GM12864 (cell line): Measurements from ENCODE around the gene SUMO4.

Experiments
- DNase-seq: peaks from one replicate; pipeline ENCODE4 v3.0.0-alpha.2; 2011; ENCODE audit warnings: low read depth
- H3K4me3 ChIP-seq: 2 replicates; pipeline ENCODE4 v1.5.1; 2011; ENCODE audit warnings: mild to moderate bottlenecking, low read depth, low read length, control low read depth
- CTCF ChIP-seq: IDR thresholded peaks from 2 replicates; pipeline ENCODE4 v1.5.1; 2011; ENCODE audit warnings: low read depth, mild to moderate bottlenecking, moderate library complexity, low read length, control low read depth, inconsistent platforms; ENCODE audit errors: missing control alignments

SUMO4 gene

DNA sequence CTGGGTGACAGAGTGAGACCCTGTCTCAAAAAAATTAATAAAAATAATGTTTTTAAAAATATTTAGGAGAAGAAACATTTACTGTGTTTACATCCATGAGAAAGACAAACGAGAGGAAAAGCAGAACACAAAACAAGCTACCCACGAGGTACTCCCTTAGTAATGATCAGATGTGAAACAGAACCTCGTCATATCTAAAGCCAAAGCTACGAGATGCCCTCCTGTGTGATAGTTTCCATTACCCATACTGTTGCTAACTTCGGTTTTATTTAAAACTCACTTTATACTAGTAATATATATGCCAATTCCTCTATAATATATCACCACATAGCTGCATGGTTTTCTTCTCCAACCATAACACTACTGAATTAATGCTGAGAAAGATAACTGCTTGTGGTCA is 21.1 kb downstream of the SUMO4 start:
- DNase-seq: no peak
- no peak overlapping the region for H3K4me3 ChIP-seq
- TF ChIP-seq CTCF: no peak

- H3K4me3 ChIP-seq: no peak overlapping the region
- TF ChIP-seq CTCF: no peak
- no peak for DNase-seq
Observed at GRCh38 chr6:149422581-149422980, 22.5 kb downstream of the SUMO4 start.

- DNase-seq: no peak
- H3K4me3 ChIP-seq: no peak overlapping the region
- no peak for TF ChIP-seq CTCF
Observed at GRCh38 chr6:149423964-149424440, 23.9 kb downstream of the SUMO4 start.

DNA sequence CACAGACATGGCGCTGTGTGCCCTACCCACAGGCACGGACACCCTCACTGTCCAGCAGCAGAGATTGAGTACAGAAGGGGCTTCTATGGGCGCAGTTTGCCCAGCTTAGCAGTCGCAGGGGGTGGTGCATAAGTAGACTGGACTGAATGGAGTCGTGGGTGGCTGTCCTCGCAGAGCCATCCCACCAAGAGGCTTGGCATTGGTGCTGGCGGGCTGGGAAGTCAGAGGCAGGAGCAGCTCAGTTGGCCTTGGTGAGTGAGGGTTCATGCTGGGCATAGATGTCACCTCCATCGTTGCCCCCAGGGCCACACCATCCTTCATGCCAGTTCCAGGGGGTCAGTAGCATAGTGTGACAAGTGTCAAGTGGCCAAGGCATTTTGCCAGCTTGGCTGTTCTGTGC is 25.2 kb downstream of the SUMO4 start:
- no peak for TF ChIP-seq CTCF
- no peak overlapping the region for H3K4me3 ChIP-seq
- DNase-seq: no peak

GRCh38 chr6:149425754-149426153 is 25.7 kb downstream of the SUMO4 start:
- H3K4me3 ChIP-seq: no peak overlapping the region
- DNase-seq: no peak
- no peak for TF ChIP-seq CTCF

GRCh38 chr6:149428606-149429005 is 28.5 kb downstream of the SUMO4 start:
- no peak for DNase-seq
- no peak for TF ChIP-seq CTCF
- no peak overlapping the region for H3K4me3 ChIP-seq
